Peyer's patch (tissue), 4 donors: ENCODE data around the gene ADH6.
"Not testable (repeated sequence)": the region's sequence is repeated elsewhere in the genome, so short reads cannot be mapped to it uniquely, and the experiment has no call there.

ENCODE experiments used
- POLR2A ChIP-seq, 2 donors: fragments of 450-650 bp; IDR thresholded peaks; one replicate each; pipeline ENCODE4 v1.5.1; 2017; ENCODE audit warnings: antibody characterized with exemption in 2 of 2, mild to moderate bottlenecking in 2 of 2, moderate library complexity in 2 of 2
- TF ChIP-seq, protein P1 (sequence below), 6 experiments: fragments of 450-650 bp in 4 of 6; fragments of 200-600 bp in 2 of 6; sonication (generic) in 1 of 6; IDR thresholded peaks; one replicate each; pipeline ENCODE4 v1.5.1; 2017 to 2019; ENCODE audit warnings: antibody characterized with exemption in 6 of 6, mild to moderate bottlenecking in 3 of 6, moderate library complexity in 1 of 6

DNA sequence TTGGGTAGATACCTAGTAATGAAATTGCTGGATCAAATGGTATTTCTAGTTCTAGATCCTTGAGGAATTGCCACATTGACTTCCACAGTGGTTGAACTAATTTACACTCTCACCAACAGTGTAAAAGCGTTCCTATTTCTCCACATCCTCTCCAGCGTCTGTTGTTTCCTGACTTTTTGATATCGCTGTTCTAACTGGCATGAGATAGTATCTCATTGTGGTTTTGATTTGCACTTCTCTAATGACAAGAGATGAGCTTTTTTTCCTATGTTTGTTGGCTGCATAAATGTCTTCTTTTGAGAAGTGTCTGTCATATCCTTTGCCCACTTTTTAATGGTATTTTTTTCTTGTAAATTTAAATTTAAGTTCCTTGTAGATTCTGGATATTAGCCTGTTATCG lies 8.6 kb upstream of the ADH6 start:
- not testable (repeated sequence) for TF ChIP-seq POLR2A (IDR thresholded peaks at IDR 0.05)
- TF ChIP-seq, protein P1, sequence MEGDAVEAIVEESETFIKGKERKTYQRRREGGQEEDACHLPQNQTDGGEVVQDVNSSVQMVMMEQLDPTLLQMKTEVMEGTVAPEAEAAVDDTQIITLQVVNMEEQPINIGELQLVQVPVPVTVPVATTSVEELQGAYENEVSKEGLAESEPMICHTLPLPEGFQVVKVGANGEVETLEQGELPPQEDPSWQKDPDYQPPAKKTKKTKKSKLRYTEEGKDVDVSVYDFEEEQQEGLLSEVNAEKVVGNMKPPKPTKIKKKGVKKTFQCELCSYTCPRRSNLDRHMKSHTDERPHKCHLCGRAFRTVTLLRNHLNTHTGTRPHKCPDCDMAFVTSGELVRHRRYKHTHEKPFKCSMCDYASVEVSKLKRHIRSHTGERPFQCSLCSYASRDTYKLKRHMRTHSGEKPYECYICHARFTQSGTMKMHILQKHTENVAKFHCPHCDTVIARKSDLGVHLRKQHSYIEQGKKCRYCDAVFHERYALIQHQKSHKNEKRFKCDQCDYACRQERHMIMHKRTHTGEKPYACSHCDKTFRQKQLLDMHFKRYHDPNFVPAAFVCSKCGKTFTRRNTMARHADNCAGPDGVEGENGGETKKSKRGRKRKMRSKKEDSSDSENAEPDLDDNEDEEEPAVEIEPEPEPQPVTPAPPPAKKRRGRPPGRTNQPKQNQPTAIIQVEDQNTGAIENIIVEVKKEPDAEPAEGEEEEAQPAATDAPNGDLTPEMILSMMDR (IDR thresholded peaks at IDR 0.05), result not testable (repeated sequence)
